ENCODE data around the gene ADARB2. TPM values are rescaled to one million over a fixed set of nuclear protein-coding genes. Genes with fewer than 3 reads are reported as not detected.

ADARB2 gene
- total and polyA plus RNA-seq, 4 donors, result 0.55 to 0.70 (median 0.59) TPM; not detected in 1

DNA sequence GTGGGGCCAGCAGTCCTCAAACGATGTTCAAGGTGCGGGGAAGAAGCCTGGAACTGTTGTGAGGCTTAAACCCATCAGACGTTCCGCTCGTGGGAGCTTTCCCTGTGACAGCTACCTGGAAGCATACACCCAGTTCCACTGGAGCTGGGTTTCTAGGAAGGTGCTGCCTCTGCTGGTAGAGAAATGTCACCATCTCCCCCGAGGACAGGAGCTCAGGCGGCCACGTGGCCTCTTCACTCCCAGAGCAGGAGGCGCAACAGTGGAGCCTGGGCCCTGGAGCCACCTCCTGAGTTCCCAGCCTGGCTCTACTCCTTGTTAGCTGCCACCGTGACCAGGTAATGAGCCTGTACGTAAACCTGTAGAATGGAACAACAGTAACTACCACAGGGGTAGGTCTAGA is 156.1 kb downstream of the ADARB2 start:
- no peaks in the 10 kb centered on the region for H3K9me3 ChIP-seq (ENCODE audit: control insufficient read depth in 4 of 4, low read length in 3 of 4)
- no peaks in the 10 kb centered on the region for H3K36me3 ChIP-seq (ENCODE audit: control insufficient read depth in 4 of 4, insufficient read depth in 3 of 4, low read depth in 1 of 4, low read length in 3 of 4)
- H3K27ac ChIP-seq (ENCODE audit: low read depth in 1 of 2, low read length in 2 of 2), result no peak overlapping the region
- no peak overlapping the region for H3K9ac ChIP-seq (ENCODE audit: low read depth in 1 of 2, low read length in 2 of 2)
- TF ChIP-seq, protein P1, sequence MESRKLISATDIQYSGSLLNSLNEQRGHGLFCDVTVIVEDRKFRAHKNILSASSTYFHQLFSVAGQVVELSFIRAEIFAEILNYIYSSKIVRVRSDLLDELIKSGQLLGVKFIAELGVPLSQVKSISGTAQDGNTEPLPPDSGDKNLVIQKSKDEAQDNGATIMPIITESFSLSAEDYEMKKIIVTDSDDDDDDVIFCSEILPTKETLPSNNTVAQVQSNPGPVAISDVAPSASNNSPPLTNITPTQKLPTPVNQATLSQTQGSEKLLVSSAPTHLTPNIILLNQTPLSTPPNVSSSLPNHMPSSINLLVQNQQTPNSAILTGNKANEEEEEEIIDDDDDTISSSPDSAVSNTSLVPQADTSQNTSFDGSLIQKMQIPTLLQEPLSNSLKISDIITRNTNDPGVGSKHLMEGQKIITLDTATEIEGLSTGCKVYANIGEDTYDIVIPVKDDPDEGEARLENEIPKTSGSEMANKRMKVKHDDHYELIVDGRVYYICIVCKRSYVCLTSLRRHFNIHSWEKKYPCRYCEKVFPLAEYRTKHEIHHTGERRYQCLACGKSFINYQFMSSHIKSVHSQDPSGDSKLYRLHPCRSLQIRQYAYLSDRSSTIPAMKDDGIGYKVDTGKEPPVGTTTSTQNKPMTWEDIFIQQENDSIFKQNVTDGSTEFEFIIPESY (IDR thresholded peaks at IDR 0.05), result no peak
- TF ChIP-seq GABPA (IDR thresholded peaks at IDR 0.05 in 1 of 2, conservative IDR thresholded peaks at IDR 0.05 in 1 of 2) (no peak), RAD21 (IDR thresholded peaks at IDR 0.05) (no peak), EGR1 (IDR thresholded peaks at IDR 0.05; ENCODE audit: low read depth in 2 of 2) (no peak), RXRA (IDR thresholded peaks at IDR 0.05) (no peak), FOXA2 (IDR thresholded peaks at IDR 0.05) (no peak), HNF4G (IDR thresholded peaks at IDR 0.05) (no peak), SP1 (IDR thresholded peaks at IDR 0.05) (no peak), YY1 (IDR thresholded peaks at IDR 0.05) (no peak), JUND (IDR thresholded peaks at IDR 0.05) (no peak)
- H3K27me3 ChIP-seq (ENCODE audit: control insufficient read depth in 4 of 4, insufficient read depth in 4 of 4, low read length in 3 of 4), result peaks cover 0 to 5% (median 1%) of the 10 kb centered on the region in 4 donors
- 62% methylated on average over 11 of the region's 11 CpGs for WGBS
- no peaks in the 10 kb centered on the region for H3K4me1 ChIP-seq (ENCODE audit: control insufficient read depth in 4 of 4, insufficient read depth in 4 of 4, low read length in 3 of 4)
- no peak overlapping the region for H3K4me3 ChIP-seq (ENCODE audit: low read depth in 1 of 3, low read length in 3 of 3)
- DNase-seq (ENCODE audit: low spot score), result no peak

DNA sequence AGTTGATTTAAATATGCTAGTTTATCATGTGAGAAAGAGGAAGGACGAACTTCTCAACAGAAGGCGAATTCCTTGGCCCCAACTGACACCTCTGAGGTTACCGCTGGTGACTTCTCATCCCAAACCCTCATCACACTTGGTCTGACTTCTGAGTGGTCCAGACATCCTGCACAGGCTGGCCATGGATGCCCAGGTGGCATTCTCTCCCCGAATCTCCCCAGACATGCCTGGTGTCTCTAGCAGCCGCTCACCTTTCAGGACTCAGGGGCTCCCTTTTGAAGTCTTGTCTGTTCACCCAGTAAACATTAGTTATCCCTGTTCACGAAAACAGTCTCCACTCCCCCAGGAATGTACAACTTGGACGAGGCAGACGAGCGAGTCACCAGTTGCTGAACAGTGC is 157.7 kb downstream of the ADARB2 start:
- Histone ChIP-seq H3K36me3 (ENCODE audit: control insufficient read depth in 4 of 4, insufficient read depth in 3 of 4, low read depth in 1 of 4, low read length in 3 of 4) (no peaks in the 10 kb centered on the region), H3K9ac (ENCODE audit: low read depth in 1 of 2, low read length in 2 of 2) (no peak overlapping the region), H3K27ac (ENCODE audit: low read depth in 1 of 2, low read length in 2 of 2) (no peak overlapping the region), H3K27me3 (ENCODE audit: control insufficient read depth in 4 of 4, insufficient read depth in 4 of 4, low read length in 3 of 4) (peaks cover 0 to 3% (median under 1%) of the 10 kb centered on the region in 4 donors), H3K4me3 (ENCODE audit: low read depth in 1 of 3, low read length in 3 of 3) (no peak overlapping the region), H3K9me3 (ENCODE audit: control insufficient read depth in 4 of 4, low read length in 3 of 4) (no peaks in the 10 kb centered on the region), H3K4me1 (ENCODE audit: control insufficient read depth in 4 of 4, insufficient read depth in 4 of 4, low read length in 3 of 4) (no peaks in the 10 kb centered on the region)
- WGBS, result 54% methylated on average over 9 of the region's 9 CpGs
- TF ChIP-seq FOXA1 (IDR thresholded peaks at IDR 0.05), result no peak
- TF ChIP-seq NR2F2 (IDR thresholded peaks at IDR 0.05), result no peak
- no peak for TF ChIP-seq MAX (IDR thresholded peaks at IDR 0.05)
- TF ChIP-seq SP1 (IDR thresholded peaks at IDR 0.05), result no peak
- TF ChIP-seq TAF1 (conservative IDR thresholded peaks at IDR 0.05), result no peak
- no peak for TF ChIP-seq GABPA (IDR thresholded peaks at IDR 0.05 in 1 of 2, conservative IDR thresholded peaks at IDR 0.05 in 1 of 2)
- TF ChIP-seq RXRA (IDR thresholded peaks at IDR 0.05), result no peak
- no peak for TF ChIP-seq RAD21 (IDR thresholded peaks at IDR 0.05)
- no peak for TF ChIP-seq JUND (IDR thresholded peaks at IDR 0.05)
- DNase-seq (ENCODE audit: low spot score), result no peak

GRCh38 chr10:1579141-1579491 is 158.2 kb downstream of the ADARB2 start:
- DNase-seq (ENCODE audit: low spot score), result no peak
- no peak overlapping the region for H3K4me3 ChIP-seq (ENCODE audit: low read depth in 1 of 3, low read length in 3 of 3)
- no peak for TF ChIP-seq FOXA1 (IDR thresholded peaks at IDR 0.05)
- no peak for TF ChIP-seq TAF1 (conservative IDR thresholded peaks at IDR 0.05)
- no peak for TF ChIP-seq GABPA (IDR thresholded peaks at IDR 0.05 in 1 of 2, conservative IDR thresholded peaks at IDR 0.05 in 1 of 2)
- TF ChIP-seq NR2F2 (IDR thresholded peaks at IDR 0.05), result no peak
- TF ChIP-seq MAX (IDR thresholded peaks at IDR 0.05), result no peak
- TF ChIP-seq, protein P1 (IDR thresholded peaks at IDR 0.05), result no peak
- no peak for TF ChIP-seq RAD21 (IDR thresholded peaks at IDR 0.05)
- no peak for TF ChIP-seq SP1 (IDR thresholded peaks at IDR 0.05)
- no peak for TF ChIP-seq REST (IDR thresholded peaks at IDR 0.05)
- no peak for TF ChIP-seq CTCF (IDR thresholded peaks at IDR 0.05; ENCODE audit: low read depth, low read length, missing input control)
- peaks cover 0 to 3% (median under 1%) of the 10 kb centered on the region in 4 donors for H3K27me3 ChIP-seq (ENCODE audit: control insufficient read depth in 4 of 4, insufficient read depth in 4 of 4, low read length in 3 of 4)
- H3K9me3 ChIP-seq (ENCODE audit: control insufficient read depth in 4 of 4, low read length in 3 of 4), result no peaks in the 10 kb centered on the region
- no peak overlapping the region for H3K27ac ChIP-seq (ENCODE audit: low read depth in 1 of 2, low read length in 2 of 2)
- WGBS, result 76% methylated on average over 7 of the region's 7 CpGs
- no peaks in the 10 kb centered on the region for H3K36me3 ChIP-seq (ENCODE audit: control insufficient read depth in 4 of 4, insufficient read depth in 3 of 4, low read depth in 1 of 4, low read length in 3 of 4)
- no peaks in the 10 kb centered on the region for H3K4me1 ChIP-seq (ENCODE audit: control insufficient read depth in 4 of 4, insufficient read depth in 4 of 4, low read length in 3 of 4)
- no peak overlapping the region for H3K9ac ChIP-seq (ENCODE audit: low read depth in 1 of 2, low read length in 2 of 2)
